Mesenteric fat pad (tissue), 1 donor: Measurements from ENCODE around the gene PDCD1LG2. TPM values are rescaled to one million over a fixed set of nuclear protein-coding genes. Genes with fewer than 3 reads are reported as not detected.
"Not testable (repeated sequence)": the region's sequence is repeated elsewhere in the genome, so short reads cannot be mapped to it uniquely, and the experiment has no call there.

Experiments used
- DNase-seq: peaks from one replicate; pipeline ENCODE4 v3.0.0-alpha.2; 2020; ENCODE audit warnings: low spot score
- total RNA-seq: library from RNA; stranded (reverse); fragmentation: NEBNext Ultra II Directional; extraction: Animal tissue kit (Norgen Biotek cat#: 25700); gene quantifications from one replicate; pipeline ENCODE4 v1.2.1, GENCODE V29; 2021
- donor health status: DM: yes; HTN: yes; CAD: no.

PDCD1LG2 gene
- total RNA-seq, 1 donor from 2014 or later: 3.6 TPM

DNA sequence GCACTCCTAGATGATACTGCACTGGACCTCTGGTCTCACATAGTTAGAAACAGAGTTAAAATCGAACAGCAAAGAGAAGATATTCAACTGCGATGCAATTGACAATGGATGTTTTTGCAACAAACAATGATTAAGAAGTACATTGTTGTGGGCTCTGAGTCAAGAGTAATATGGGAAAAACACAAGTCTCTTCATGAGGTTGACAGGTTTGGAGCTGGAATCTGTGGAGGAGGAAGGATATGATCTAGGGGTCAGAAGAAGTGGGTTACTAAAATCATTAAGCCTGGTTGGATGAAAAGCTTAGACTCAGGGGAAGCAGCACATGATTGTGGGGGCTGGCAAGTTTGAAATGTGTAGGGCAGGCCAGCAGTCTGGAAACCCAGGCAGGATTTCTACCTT lies 53.1 kb downstream of the PDCD1LG2 start:
- no peak for DNase-seq

DNA sequence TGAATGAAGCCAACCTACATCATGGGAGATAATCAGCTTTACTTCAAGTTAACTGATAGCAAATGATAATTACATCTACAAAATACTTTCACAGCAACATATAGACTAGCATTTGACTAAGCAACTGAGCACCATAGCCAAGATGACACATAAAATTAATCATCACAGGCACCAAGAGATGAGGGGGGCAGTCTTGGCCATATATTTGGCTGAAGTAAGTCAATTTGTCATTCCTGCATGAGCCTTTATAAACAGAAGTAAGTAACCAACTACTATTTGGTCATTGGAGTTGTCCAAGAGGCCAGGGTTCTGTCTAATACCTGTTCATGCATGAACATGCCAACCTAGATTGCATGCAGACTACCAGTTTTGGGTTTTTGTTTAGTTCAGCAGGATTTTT lies 53.6 kb downstream of the PDCD1LG2 start:
- DNase-seq: no peak

DNA sequence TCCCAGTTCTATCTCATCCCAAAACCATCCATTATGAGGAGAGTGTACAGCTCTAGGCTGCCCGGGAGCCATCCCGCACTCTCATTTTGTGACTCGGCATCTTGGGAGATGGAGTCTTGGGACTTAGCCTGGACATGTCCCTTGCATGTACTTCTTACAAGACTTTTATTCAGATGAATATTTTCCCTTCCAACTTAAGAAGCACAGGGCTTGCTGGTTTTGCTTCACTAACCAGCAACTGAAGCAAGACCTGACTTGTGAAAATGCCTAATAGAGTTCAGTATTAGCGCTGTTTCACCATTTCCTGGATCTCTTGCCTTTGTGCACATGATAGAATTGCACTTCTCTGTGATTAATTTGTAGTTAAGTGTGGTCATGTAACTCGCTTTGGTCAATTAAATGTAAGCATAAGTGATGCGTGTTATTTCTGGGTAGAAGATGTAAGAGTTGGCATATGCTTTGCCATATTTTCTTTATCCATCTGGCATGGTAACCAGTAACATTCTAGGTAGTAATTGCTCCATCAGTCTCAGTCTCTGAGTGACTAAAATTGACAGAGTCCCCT lies 55.8 kb downstream of the PDCD1LG2 start:
- no peak for DNase-seq

DNA sequence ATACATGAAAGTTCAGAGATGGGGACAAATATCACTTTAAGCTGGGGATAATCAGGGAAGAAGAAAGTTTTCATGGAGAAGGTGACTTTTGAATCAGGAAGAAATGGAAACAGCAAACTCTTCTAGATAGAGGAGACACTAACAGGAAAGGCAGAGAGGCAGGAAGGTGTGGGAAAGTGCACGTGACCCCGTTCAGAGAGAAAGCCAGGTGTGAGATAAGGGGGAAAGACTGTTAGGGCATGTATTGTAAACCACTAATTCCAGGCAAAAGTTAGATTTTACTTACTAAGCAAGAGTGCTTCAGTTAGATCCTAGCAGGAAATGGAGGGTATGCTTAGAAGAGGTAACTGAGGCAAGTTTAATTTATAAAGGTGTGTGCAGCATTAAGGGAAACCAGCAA lies 58.5 kb downstream of the PDCD1LG2 start:
- no peak for DNase-seq

DNA sequence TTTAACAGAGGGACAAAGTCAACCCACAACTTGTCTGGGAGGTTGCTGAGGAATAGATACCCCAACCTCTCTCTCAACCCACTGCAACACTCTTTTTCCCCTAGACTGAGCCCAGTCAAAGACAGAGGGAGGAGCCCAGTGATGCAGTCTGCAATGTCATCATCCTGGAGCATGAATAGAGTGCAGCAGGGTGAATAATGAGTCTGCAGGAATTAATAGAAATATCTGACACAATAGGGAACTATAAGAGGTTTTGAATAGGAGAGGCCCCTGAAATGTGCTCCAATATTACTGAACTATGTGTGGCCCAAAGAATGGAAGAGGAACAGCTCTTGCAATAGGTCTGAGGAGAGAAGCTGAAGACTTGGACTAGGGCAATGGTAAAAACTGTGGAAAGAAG lies 59.1 kb downstream of the PDCD1LG2 start:
- no peak for DNase-seq

DNA sequence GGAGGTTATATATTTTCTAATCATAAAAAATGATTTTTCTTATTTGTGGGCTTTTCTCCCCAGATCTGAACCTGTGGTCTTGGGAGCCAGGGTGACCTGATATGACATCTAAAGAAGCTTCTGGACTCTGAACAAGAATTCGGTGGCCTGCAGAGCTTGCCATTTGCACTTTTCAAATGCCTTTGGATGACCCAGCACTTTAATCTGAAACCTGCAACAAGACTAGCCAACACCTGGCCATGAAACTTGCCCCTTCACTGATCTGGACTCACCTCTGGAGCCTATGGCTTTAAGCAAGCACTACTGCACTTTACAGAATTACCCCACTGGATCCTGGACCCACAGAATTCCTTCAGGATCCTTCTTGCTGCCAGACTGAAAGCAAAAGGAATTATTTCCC lies 59.6 kb downstream of the PDCD1LG2 start:
- no peak for DNase-seq

DNA sequence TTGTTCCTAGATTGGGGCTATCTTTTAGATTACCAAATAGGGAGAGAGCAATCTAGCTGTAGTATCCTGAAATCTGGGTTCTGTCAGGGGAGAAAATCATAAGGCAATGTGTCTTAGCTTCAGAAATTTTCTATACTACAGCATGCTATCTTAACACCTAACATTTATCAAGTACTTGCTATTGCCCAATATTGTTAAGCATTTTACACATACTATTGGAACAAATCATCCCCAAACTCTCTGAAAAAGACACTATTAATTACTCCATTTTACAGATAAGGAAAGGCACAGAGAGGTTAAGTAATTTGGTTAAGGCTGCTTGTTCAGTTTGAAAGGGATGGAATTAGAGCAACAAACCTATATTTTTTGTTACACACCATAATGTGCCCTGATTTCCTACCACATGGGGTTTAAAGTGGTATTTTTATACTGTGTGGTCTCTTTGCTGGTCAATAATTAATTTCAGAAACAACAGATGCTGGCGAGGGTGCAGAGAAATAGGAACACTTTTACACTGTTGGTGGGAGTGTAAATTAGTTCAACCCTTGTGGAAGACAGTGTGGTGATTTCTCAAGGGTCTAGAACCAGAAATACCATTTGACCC lies 61.4 kb downstream of the PDCD1LG2 start:
- DNase-seq: no peak

DNA sequence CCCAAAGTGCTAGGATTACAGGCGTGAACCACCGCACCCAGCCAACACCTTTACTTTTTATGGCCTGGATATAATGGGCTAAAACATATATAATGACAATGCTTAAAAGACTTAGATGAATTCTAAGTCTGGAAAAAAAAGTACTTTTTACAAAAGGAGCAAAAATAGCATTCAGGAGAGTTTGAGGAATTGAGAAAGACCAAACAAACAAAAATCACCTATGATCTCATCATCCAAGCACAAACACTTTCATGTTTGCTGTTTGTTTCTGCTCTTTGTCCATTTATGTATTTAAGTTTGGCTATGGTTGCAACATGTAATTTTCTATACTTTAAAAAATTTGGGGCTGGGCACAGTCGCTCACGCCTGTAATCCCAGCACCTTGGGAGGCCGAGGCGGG lies 63.8 kb downstream of the PDCD1LG2 start:
- DNase-seq: no peak

DNA sequence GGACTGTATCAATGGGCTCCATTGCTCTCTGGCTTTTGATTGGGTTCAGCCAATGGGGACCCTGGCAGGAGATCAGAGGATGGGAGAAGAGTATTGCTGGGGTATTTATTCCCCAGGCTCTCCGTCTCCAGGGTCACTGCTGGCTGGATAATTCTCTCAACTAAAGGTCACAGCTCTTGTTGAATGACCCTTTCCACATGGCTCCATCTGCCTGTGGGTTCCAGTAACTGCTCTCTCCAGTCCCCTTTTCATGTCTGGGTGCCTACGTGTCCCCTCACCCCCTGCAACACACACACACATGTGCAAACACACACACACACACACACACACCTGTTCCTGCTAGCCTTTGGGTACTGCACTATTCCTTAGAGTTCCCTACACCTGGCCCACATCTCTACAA lies 64.7 kb downstream of the PDCD1LG2 start:
- no peak for DNase-seq

DNA sequence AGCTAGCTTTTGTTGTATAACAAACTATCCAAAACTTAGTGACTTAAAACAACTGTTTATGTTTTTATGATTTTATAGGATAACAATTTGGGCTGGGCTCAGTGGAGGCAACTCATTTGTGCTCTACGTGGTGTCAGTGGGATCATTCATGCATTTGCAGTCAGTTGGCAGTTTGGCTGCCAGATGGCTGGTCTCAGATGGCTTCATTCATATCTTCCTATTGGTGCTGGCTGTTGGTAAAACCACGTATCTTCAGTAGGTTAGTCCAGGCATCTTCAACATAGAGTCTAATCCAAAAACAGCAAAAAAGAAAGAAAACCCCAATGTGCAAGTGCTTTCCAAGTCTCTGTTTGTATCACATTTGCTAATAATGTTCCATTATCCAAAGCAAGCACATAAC lies 66.9 kb downstream of the PDCD1LG2 start:
- DNase-seq: no peak

DNA sequence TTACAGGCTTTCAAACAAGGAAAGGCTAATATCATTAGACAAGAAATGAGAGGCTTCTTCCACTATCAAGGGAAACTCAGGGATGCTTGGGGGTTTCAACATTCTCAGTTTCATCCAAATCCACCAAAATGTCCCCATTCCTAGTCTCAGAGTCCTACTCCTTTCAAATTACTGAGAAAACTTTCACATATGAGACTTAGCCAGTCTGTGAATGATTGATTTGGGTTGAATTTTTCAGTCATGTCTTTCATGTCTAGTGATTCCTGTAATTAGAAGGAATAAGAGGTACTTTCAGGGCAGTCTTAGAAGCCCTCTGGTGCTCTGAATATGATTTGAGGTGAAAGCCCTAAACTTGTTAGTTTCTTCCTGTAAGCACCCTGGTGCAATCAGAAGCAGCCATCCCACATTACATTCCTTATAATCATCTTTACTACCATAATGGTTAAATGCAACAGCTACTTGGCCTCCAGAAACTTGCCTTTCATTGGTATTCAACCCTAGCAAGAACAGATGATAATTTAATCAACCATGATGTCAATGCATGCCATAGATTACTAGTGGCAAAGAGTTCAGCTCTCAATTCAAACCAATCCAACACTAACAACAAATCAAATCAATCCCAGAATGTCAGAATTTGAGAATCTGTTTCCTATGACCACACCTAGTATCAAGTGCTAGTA lies 67.8 kb downstream of the PDCD1LG2 start:
- DNase-seq: no peak

DNA sequence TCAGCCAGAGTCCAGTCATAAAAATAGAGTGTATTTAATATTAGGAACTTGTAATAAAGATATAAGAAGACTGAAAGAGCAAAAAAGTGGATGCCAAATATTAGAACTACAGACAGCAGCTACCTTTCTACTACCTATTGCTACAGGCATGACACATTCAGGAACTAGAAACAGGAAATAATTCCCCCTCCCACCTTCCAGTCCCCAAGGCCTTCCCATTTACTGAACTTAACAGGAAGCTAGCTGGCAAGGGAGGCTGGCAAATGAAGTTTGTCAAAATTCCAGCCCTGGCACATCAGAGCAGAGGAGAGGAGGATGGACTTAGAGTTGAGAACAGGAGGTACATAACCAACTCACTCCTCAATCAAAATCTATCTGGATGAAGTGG lies 68.4 kb downstream of the PDCD1LG2 start:
- DNase-seq: no peak

DNA sequence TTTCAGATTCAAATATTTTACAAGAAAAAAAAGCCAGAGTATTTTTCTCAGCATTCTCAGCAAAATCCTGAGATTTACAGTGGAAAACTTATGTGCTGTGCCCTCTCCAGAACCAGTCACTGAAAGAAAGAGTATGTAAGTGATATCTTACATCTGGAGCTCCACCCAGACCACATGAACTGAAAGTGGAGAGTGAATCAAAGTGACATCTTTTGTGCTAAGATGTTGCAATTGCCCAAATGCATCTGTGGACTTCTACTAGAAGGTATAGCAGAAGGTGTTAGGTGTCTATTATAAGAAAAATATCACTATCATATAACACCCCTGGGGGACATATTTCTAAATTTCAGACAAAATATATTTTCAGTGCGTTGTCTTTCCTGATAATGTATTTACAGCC lies 69.5 kb downstream of the PDCD1LG2 start:
- DNase-seq: no peak

DNA sequence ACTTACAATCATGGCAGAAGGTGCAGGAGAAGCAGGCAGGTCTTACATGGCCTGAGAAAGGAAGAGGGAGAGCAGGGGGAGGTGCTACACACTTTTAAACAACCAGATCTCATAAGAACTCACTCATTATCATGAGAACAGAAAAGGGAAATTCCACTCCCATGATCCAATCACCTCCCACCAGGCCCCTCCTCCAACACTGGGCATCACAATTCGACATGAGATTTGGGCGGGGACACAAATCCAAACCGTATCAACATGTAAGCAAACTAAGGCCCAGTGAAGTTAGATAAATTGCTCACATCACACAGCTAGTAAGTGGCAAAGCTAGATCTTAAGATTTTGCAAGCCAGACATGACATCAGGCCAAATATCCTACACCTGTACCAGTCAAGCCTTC lies 70.3 kb downstream of the PDCD1LG2 start:
- no peak for DNase-seq

DNA sequence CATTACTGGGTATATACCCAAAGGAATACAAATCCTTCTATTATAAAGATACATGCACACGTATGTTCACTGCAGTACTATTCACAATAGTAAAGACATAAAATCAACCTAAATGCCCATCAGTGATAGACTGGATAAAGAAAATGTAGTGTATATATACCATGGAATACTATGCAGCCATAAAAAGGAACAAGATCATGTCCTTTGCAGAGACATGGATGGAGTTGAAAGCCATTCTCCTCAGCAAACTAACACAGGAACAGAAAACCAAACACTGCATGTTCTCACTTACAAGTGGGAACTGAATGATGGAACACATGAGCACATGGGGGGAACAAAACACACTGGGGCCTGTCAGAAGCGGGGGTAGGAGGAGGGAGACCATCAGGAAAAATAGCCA lies 71.4 kb downstream of the PDCD1LG2 start:
- DNase-seq: not testable (repeated sequence)

DNA sequence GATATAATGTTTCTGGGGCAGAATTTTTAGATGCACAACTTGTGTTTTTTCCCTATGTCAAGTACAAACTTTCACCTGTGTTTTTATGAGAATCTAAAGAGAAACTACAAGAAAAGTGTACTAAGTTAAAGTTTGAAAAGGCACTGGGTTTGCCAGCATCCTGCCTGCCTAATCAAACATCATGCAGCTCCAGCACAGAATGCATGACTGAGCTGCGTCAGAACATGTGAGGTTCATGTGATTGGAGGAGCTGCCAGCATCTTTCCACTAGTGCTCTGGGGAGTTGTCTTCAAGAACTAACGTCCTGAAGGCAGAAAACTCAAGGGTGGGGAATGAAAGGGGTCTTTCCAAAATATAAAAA lies 72.5 kb downstream of the PDCD1LG2 start:
- DNase-seq: no peak

DNA sequence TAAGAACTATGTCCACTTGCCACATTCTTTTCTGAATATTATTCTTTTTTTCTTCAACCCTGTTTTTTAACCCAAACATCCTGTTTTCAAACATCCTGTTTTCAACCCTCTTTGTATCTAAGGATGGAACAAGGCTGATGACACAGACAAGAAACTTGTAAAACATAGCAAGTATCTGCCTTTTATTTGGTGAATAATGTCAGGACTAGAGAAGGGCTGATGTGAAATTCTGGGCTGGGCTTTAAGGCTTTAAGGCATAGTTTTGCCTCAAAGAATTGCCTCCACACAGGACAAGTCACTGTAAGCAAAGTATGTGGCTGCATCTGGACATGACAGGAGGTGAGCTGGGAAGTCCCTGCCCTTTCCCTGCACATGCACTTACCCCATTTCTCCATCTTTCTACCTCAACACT lies 76.1 kb downstream of the PDCD1LG2 start:
- no peak for DNase-seq

DNA sequence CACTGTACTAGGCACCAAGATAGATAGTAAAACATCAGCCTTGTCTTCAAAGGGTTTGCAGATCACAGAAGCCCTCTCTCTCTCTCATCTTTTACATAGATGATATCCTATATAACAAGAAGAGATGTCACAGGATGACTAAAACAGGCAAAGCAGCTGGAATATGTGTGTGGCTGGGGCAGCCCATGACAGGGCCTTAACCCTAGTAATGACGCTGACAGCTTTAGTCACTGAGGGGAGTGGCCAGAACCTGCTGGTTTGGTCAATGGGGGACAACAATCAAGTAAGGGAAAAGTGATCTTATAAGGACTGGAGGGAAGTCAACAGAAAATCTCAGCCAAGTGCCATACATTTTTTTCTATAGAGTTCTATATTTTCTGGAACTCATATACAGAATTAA lies 76.7 kb downstream of the PDCD1LG2 start:
- no peak for DNase-seq

DNA sequence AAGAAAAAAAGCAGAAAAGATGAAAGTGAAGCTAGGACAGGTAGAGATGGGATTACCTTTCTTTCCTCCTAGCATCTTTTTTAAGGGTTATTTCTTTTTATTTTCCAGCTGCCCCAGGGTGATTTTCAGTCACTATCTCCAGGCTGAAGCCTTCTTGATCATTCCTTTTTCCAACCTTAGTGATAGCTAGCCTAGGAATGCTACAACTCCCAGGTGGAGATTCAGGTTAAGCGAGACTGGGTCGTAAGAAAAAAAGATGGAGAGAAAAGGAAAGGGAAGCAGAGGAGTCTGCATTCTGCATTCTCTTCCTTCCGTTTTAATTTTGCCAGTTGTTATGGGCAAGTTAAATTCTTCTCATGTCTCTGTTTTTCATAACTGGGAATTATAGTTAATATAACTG lies 81.9 kb downstream of the PDCD1LG2 start:
- no peak for DNase-seq

DNA sequence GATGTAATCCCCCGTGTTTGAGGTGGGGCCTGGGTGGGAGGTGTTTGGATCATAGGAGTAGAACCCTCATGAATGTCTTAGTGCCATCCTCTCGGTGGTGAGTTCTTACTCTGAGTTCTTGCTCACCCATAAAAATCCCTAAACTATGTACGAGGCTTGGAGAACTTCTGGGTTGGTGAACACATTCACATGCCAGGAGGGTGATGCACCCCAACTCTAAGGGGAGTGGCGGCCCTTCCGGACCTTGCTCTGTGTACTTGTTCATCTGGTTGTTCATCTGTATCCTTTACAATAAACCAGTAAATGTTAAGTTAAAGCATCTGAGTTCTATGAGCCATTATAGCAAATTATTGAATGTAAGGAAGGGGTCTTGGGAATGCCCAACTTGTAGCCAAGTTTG lies 82.6 kb downstream of the PDCD1LG2 start:
- no peak for DNase-seq

DNA sequence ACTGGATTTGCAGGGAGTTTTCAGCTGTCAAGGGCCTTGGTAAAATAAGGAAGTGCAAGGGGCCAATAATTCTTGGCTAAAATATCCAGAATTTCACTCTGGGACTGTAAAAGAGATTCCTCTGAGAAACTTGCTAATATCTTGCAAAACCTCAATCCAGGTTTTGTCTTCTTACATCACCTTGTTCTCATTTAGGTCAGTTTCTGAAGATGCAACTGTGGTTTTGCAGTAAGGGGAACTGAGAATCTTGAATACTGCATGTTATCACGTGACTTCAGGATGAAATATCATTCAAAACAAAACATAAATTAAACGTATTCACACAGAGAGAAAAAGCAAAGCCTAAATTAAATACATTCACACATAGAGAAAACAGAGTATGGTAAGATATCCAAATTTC lies 83.6 kb downstream of the PDCD1LG2 start:
- DNase-seq: no peak

DNA sequence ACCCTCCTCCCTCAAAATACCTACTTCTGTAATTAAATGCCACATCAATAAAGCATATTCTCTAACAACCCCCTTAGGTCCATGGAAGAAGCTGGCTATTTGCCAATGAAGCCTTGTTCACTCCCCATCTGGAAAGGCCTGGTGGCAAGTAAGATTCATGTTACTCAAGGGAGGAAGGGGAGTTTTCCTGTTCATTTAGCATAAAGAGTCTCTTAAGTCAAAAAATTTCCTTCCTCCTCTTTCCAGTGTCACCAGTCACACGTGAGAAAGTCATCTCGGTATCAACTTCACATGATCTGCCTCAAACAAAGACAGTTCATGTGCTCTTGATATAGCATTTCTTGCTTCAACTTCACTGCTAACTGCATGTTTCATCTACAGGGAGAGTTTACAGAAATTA lies 85.8 kb downstream of the PDCD1LG2 start:
- no peak for DNase-seq
